PC-3 (cell line): ENCODE results near the gene FAM234A. TPM values are rescaled to one million over a fixed set of nuclear protein-coding genes. Genes with fewer than 3 reads are reported as not detected.

ENCODE experiments used
- ATAC-seq: fragments of 200-7000 bp; cut with Tn5 transposase; 2 replicates; pipeline ENCODE4 v1.9.1; 2020; ENCODE audit warnings: mild to moderate bottlenecking, moderate library complexity
- BruUV-seq: library from RNA; stranded (reverse); fragments of 400-500 nt; replicated peaks from 2 replicates; lab custom pipeline; 2021; lab: Mats Ljungman, UMichigan
- CTCF ChIA-PET: fragments of 300-600 bp; sonication (Branson Sonifier 250); formaldehyde crosslinking; loops from one replicate; lab custom pipeline; 2022; ENCODE audit warnings: antibody characterized with exemption; lab: Charles Lee
- POLR2A ChIA-PET: fragments of 300-600 bp; sonication (Branson Sonifier 250); formaldehyde crosslinking; loops from one replicate; lab custom pipeline; 2022; ENCODE audit warnings: antibody characterized with exemption; ENCODE audit not compliant: unreplicated experiment; lab: Charles Lee
- DNase-seq: peaks from one replicate; pipeline ENCODE4 v3.0.0-alpha.2; 2015
- H2AFZ ChIP-seq: fragments of 300-600 bp; sonication (generic); 2 replicates; pipeline ENCODE4 v1.6.0; 2016; ENCODE audit warnings: antibody characterized with exemption, low read length
- H3F3A ChIP-seq: fragments of 300-600 bp; sonication (generic); one replicate; pipeline ENCODE4 v1.6.0; 2017; ENCODE audit warnings: antibody characterized with exemption, low read length, control low read depth, mild to moderate bottlenecking; ENCODE audit not compliant: unreplicated experiment
- H3K27ac ChIP-seq: fragments of 300-600 bp; sonication (generic); 2 replicates; pipeline ENCODE4 v1.5.1; 2016; ENCODE audit warnings: mild to moderate bottlenecking, low read length
- H3K27me3 ChIP-seq: fragments of 300-600 bp; sonication (generic); 2 replicates; pipeline ENCODE4 v1.6.1; 2016; ENCODE audit warnings: low read length, mixed read lengths
- H3K36me3 ChIP-seq: fragments of 300-600 bp; sonication (generic); 2 replicates; pipeline ENCODE4 v1.6.1; 2016; ENCODE audit warnings: low read depth, mixed run types, low read length, mixed read lengths
- H3K4me1 ChIP-seq: fragments of 300-600 bp; sonication (generic); 2 replicates; pipeline ENCODE4 v1.5.1; 2016; ENCODE audit warnings: low read length; ENCODE audit not compliant: insufficient read depth
- H3K4me2 ChIP-seq: fragments of 300-600 bp; sonication (generic); 2 replicates; pipeline ENCODE4 v1.6.0; 2016; ENCODE audit warnings: low read length
- H3K4me3 ChIP-seq: fragments of 300-600 bp; sonication (generic); 2 replicates; pipeline ENCODE4 v1.5.1; 2016; ENCODE audit warnings: mild to moderate bottlenecking, low read length, mixed read lengths
- H3K79me2 ChIP-seq: fragments of 300-600 bp; sonication (generic); 2 replicates; pipeline ENCODE4 v1.6.1; 2017; ENCODE audit warnings: low read length, mixed read lengths
- H3K9ac ChIP-seq: fragments of 300-600 bp; sonication (generic); 2 replicates; pipeline ENCODE4 v1.6.0; 2016; ENCODE audit warnings: mild to moderate bottlenecking, low read length
- H3K9me2 ChIP-seq: fragments of 300-600 bp; sonication (generic); replicated peaks from 2 replicates; pipeline ENCODE4 v1.6.1; 2016; ENCODE audit warnings: mixed run types, low read length, mixed read lengths
- H3K9me3 ChIP-seq: fragments of 300-600 bp; sonication (generic); 2 replicates; pipeline ENCODE4 v1.6.1; 2016; ENCODE audit warnings: low read length, mixed read lengths
- H4K20me1 ChIP-seq: fragments of 300-600 bp; sonication (generic); 2 replicates; pipeline ENCODE4 v1.6.1; 2016; ENCODE audit warnings: low read length, mixed read lengths
- CTCF ChIP-seq: fragments of 300-600 bp; sonication (generic); conservative IDR thresholded peaks from 2 replicates; pipeline ENCODE4 v1.5.1; 2017; ENCODE audit warnings: antibody characterized with exemption, low read depth, mild to moderate bottlenecking, low read length
- EZH2 ChIP-seq: fragments of 300-600 bp; sonication (generic); IDR thresholded peaks from one replicate; pipeline ENCODE4 v1.6.1; 2017; ENCODE audit warnings: antibody characterized with exemption, mild to moderate bottlenecking, low read length; ENCODE audit not compliant: unreplicated experiment
- EZH2phosphoT487 ChIP-seq: fragments of 300-600 bp; sonication (generic); IDR thresholded peaks from 2 replicates; pipeline ENCODE4 v1.6.1; 2018; ENCODE audit warnings: mild to moderate bottlenecking, antibody characterized with exemption, low read length, borderline replicate concordance
- intact Hi-C: fragments of 100-400 bp; cut with micrococcal nuclease; formaldehyde crosslinking; loops from 2 replicates; pipeline ENCODE4 v1.9.0; 2023
- total RNA-seq: library from RNA; depleted of rRNA; stranded (reverse); fragments of >200 nt; gene quantifications from 2 replicates; pipeline ENCODE4 v1.2.3, GENCODE V29; 2014

The FAM234A gene
- total RNA-seq, 1 experiment from 2014 or later: 31.4 TPM

- no TSS peak for BruUV-seq
- no peaks in the 10 kb centered on the region for H4K20me1 ChIP-seq
- peaks cover 11% of the 10 kb centered on the region for H3K27me3 ChIP-seq
- intact Hi-C loops: no loop called here
- DNase-seq (no peak), ATAC-seq (no peak)
- no peaks in the 10 kb centered on the region for H3K79me2 ChIP-seq
- no peaks in the 10 kb centered on the region for H3K4me1 ChIP-seq
- H3K9me2 ChIP-seq: no peaks in the 10 kb centered on the region
- TF ChIP-seq CTCF (no peak), EZH2phosphoT487 (no peak), EZH2 (no peak)
- no peak overlapping the region for H3K9ac ChIP-seq
- no peak overlapping the region for H3K4me2 ChIP-seq
- no peak overlapping the region for H3K4me3 ChIP-seq
- no peak overlapping the region for H3K27ac ChIP-seq
- ChIA-PET POLR2A (no interaction called here), CTCF (no interaction called here)
- H3K9me3 ChIP-seq: no peaks in the 10 kb centered on the region
- no peaks in the 10 kb centered on the region for H3K36me3 ChIP-seq
- no peak overlapping the region for H2AFZ ChIP-seq
- no peaks in the 10 kb centered on the region for H3F3A ChIP-seq
Measured at GRCh38 chr16:280991-281659, 46.5 kb downstream of the FAM234A start.

GRCh38 chr16:281660-282255, 47.1 kb downstream of the FAM234A start:
- H2AFZ ChIP-seq: no peak overlapping the region
- peaks cover 11% of the 10 kb centered on the region for H3K27me3 ChIP-seq
- CTCF ChIA-PET: no interaction called here
- TF ChIP-seq EZH2: no peak
- no peak for TF ChIP-seq CTCF
- TF ChIP-seq EZH2phosphoT487: no peak
- no peaks in the 10 kb centered on the region; the same call in 1 of the 2 replicates for H3K36me3 ChIP-seq
- H3F3A ChIP-seq: no peaks in the 10 kb centered on the region
- no peaks in the 10 kb centered on the region for H4K20me1 ChIP-seq
- H3K4me2 ChIP-seq: no peak overlapping the region
- no TSS peak for BruUV-seq
- no peak overlapping the region for H3K9ac ChIP-seq
- POLR2A ChIA-PET: no interaction called here
- H3K79me2 ChIP-seq: no peaks in the 10 kb centered on the region
- ATAC-seq (no peak), DNase-seq (no peak)
- H3K4me1 ChIP-seq: no peaks in the 10 kb centered on the region
- no peak overlapping the region for H3K4me3 ChIP-seq
- no peaks in the 10 kb centered on the region for H3K9me2 ChIP-seq
- H3K27ac ChIP-seq: no peak overlapping the region
- intact Hi-C loops: no loop called here
- H3K9me3 ChIP-seq: no peaks in the 10 kb centered on the region

- no peaks in the 10 kb centered on the region for H3K79me2 ChIP-seq
- no peaks in the 10 kb centered on the region for H3K9me2 ChIP-seq
- no peaks in the 10 kb centered on the region; the same call in 1 of the 2 replicates for H3K36me3 ChIP-seq
- ChIA-PET POLR2A (no interaction called here), CTCF (no interaction called here)
- DNase-seq (no peak), ATAC-seq (no peak)
- no peak overlapping the region for H3K4me3 ChIP-seq
- H4K20me1 ChIP-seq: no peaks in the 10 kb centered on the region
- no peak overlapping the region for H3K9ac ChIP-seq
- H3K9me3 ChIP-seq: no peaks in the 10 kb centered on the region
- intact Hi-C loops: no loop called here
- H3K4me2 ChIP-seq: no peak overlapping the region
- H3K4me1 ChIP-seq: no peaks in the 10 kb centered on the region
- no peak overlapping the region for H3K27ac ChIP-seq
- peaks cover 11% of the 10 kb centered on the region for H3K27me3 ChIP-seq
- H3F3A ChIP-seq: no peaks in the 10 kb centered on the region
- no peak overlapping the region for H2AFZ ChIP-seq
- TF ChIP-seq EZH2phosphoT487 (no peak), CTCF (no peak), EZH2 (no peak)
- no TSS peak for BruUV-seq
Measured at GRCh38 chr16:282491-282890, 47.9 kb downstream of the FAM234A start.
